ENCODE measurements around the gene SSC5D. TPM values are rescaled to one million over a fixed set of nuclear protein-coding genes. Genes with fewer than 3 reads are reported as not detected.
A peak's percentile ranks its signal among the peaks of the same experiment; 100 is the strongest.

Gene SSC5D
- total RNA-seq, 2 experiments from 2014 or later: 0.15 to 0.18 TPM

DNA sequence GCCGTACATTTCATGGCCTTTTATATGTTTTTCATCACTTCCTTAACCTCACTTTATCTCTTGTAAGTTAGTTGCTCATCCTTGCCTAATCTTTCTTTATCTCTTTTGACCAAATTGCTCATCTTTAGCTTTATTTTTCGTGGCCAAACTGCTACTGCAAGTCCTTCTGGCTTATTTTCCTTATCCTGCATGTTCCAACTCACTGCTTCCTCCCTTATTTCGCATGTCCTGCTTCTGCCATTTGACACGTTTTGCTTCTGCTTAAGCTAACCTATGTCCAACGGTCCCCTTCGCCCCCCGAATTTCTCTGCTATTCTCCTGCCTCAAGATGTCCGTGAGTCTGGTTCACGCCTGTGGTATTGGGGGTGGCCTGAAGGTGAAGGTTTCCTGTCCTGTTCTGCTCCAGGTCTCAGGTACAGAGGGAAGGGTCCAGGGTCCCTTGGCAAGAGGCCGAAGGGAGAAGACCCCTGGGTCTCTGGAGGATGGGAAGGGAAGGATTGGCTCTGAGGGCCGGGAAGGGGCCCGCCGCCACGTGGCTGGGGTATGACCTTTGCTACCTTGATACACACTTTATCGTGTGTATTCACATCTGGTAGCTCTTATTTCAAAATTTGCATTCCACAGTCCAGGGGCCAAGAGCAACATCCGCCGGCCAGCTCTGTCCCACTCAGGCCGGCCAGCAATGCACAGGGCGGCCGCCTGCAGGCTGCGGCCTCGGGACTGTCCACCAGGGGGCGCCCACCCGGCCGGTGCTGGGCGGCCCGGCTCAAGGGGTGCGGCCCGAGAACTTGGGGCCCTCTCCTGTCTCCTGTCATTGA is 20.8 kb upstream of the SSC5D start:
- peaks cover 2% of the 10 kb centered on the region for H3K27me3 Mint-ChIP-seq
- peak; percentile 73 for DNase-seq
- no peak overlapping the region for H3K27ac Mint-ChIP-seq
- no peaks in the 10 kb centered on the region for H3K9me3 Mint-ChIP-seq
- no peak overlapping the region for H3K4me3 Mint-ChIP-seq
- ChIA-PET POLR2A (interaction anchor here (0.9 to 1.9 kb wide), 3 partner anchors 9 to 37 kb away, joined by 3 to 6 read pairs (median 4); partner anchors contain the start of gene ZNF628), CTCF (interaction anchor here (0.6 to 4.0 kb wide), 24 partner anchors 8 to 350 kb away, joined by 3 to 63 read pairs (median 4); partner anchors contain the start of genes NAT14, PPP1R12C, TMEM238 and ZNF628)
- H3K36me3 Mint-ChIP-seq (ENCODE audit: low read depth): no peaks in the 10 kb centered on the region
- H3K4me1 Mint-ChIP-seq: peaks cover 6% of the 10 kb centered on the region

DNA sequence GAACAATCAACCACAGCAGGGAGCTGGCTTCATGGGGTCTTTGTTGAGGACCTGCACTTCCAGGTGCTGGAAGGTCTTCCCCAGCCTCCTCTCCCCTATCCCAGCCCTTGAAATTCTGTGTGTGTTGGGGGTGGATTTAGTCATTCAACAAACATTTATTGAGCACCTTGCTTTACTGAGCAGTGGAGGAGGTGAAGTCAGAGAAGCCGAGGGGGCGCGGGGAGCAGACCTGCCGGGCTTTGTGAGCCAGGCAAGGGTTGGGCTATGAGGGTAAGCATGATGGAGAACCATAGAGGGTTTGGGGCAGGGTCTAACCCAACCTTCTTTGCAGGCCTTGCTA is 20.2 kb upstream of the SSC5D start:
- Mint-ChIP-seq H3K27ac (no peak overlapping the region), H3K27me3 (peaks cover 2% of the 10 kb centered on the region), H3K4me3 (no peak overlapping the region), H3K4me1 (peaks cover 6% of the 10 kb centered on the region), H3K36me3 (ENCODE audit: low read depth) (no peaks in the 10 kb centered on the region), H3K9me3 (no peaks in the 10 kb centered on the region)
- ChIA-PET POLR2A (interaction anchor here (0.9 kb wide), 1 partner anchor 36 kb away, joined by 3 read pairs; no protein-coding TSS in a partner anchor), CTCF (interaction anchor here (0.6 to 4.0 kb wide), 14 partner anchors 9 to 327 kb away, joined by 3 to 63 read pairs (median 6); partner anchors contain the start of genes NAT14 and ZNF628)
- no peak for DNase-seq

DNA sequence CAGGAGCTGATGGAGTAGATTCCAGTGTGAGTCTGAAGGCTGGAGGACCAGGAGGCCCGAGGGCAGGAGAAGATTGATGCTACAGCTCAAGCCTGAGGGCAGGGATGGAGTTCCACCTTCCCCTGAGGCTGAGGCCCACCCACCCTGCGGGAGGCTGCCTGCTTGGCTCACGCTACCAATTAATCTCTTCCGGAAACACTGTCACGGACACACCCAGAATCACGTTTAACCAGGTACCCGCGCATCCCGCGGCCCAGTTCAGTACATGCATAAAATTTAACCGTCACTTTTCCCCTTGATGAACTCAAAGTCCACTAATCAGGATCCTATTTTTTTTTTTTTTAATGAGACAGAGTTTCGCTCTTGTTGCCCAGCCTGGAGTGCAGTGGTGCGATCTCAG is 17.0 kb upstream of the SSC5D start:
- no peaks in the 10 kb centered on the region for H3K27me3 Mint-ChIP-seq
- H3K4me1 Mint-ChIP-seq: peaks cover 14% of the 10 kb centered on the region
- no peaks in the 10 kb centered on the region for H3K9me3 Mint-ChIP-seq
- CTCF ChIA-PET: interaction anchor here (0.8 kb wide), 1 partner anchor 10 kb away, joined by 3 read pairs; the partner anchor contains the start of gene ISOC2
- no peaks in the 10 kb centered on the region for H3K36me3 Mint-ChIP-seq (ENCODE audit: low read depth)
- no peak overlapping the region for H3K4me3 Mint-ChIP-seq
- no peak overlapping the region for H3K27ac Mint-ChIP-seq
- no peak for DNase-seq
- POLR2A ChIA-PET: no interaction called here

DNA sequence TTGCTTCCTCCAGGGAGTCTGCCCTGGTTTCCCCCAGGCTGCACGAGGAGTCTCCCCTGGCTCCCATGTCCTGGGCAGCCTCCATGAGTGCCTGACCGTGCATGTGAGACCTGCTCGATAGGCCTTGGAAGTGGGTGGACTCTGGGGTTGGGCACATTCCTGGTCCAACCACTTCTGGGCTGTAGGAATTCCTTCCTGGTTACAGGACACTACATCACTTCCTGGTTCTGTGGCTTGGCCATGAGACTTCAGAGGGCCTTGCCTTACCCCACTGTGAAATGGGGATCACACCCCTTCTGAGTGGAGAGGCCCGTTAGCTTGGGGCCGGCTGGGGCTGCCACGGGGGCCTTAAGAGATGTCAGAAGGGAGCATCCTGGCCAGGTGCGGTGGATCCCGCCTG is 15.8 kb upstream of the SSC5D start:
- H3K9me3 Mint-ChIP-seq: no peaks in the 10 kb centered on the region
- H3K36me3 Mint-ChIP-seq (ENCODE audit: low read depth): no peaks in the 10 kb centered on the region
- CTCF ChIA-PET: interaction anchor here (2.7 kb wide), 1 partner anchor 32 kb away, joined by 14 read pairs; no protein-coding TSS in a partner anchor
- peaks cover 16% of the 10 kb centered on the region for H3K4me1 Mint-ChIP-seq
- no peak for DNase-seq
- POLR2A ChIA-PET: no interaction called here
- H3K27ac Mint-ChIP-seq: no peak overlapping the region
- H3K27me3 Mint-ChIP-seq: no peaks in the 10 kb centered on the region
- H3K4me3 Mint-ChIP-seq: no peak overlapping the region

DNA sequence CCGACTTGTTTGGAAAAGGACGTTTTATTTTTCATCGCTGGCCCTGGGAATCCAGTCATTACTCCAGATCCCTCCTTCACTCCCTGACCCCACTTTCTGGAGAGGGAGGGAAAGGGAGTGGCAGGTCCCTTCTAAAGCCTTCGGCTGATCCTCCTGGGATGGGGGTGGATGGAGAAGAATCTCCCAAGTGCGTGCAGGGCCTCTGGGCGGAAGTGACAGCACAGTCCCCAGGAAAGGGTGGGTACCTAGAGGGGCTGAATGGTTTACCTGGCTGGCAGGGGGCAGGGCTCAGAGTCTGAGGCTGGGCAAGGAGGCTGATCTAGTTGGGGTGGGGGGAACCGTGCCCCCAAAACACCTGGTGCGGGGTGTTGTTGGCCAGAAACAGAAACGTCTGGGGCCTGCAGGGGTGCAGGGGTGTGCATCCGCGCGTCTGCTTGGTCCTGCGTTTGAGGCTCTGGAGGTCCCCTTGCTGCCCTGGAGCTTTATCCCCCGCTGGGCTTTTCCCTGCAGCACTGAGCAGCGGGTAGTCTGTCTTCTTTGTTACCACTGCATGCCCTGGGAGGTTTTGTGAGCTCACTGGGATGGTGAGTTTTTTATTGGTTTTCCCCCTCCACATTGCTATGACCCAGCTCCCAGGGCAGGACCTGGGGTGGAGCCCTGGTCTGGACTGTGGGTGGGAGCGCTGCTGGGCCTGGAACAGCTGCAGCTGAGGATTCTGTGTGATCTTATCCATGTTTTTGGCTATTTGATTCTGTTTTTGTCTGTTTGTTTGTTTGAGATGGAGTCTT is 14.8 kb upstream of the SSC5D start:
- no peaks in the 10 kb centered on the region for H3K36me3 Mint-ChIP-seq (ENCODE audit: low read depth)
- H3K9me3 Mint-ChIP-seq: no peaks in the 10 kb centered on the region
- H3K4me3 Mint-ChIP-seq: no peak overlapping the region
- POLR2A ChIA-PET: interaction anchor here (1.3 to 1.7 kb wide), 2 partner anchors 30 to 66 kb away, joined by 3 to 4 read pairs; partner anchors contain the start of gene UBE2S
- peaks cover 20% of the 10 kb centered on the region for H3K4me1 Mint-ChIP-seq
- no peak overlapping the region for H3K27ac Mint-ChIP-seq
- CTCF ChIA-PET: interaction anchor here (0.6 to 2.7 kb wide), 3 partner anchors 11 to 170 kb away, joined by 3 to 14 read pairs (median 3); partner anchors contain the start of gene NAT14
- H3K27me3 Mint-ChIP-seq: no peaks in the 10 kb centered on the region
- DNase-seq: no peak

DNA sequence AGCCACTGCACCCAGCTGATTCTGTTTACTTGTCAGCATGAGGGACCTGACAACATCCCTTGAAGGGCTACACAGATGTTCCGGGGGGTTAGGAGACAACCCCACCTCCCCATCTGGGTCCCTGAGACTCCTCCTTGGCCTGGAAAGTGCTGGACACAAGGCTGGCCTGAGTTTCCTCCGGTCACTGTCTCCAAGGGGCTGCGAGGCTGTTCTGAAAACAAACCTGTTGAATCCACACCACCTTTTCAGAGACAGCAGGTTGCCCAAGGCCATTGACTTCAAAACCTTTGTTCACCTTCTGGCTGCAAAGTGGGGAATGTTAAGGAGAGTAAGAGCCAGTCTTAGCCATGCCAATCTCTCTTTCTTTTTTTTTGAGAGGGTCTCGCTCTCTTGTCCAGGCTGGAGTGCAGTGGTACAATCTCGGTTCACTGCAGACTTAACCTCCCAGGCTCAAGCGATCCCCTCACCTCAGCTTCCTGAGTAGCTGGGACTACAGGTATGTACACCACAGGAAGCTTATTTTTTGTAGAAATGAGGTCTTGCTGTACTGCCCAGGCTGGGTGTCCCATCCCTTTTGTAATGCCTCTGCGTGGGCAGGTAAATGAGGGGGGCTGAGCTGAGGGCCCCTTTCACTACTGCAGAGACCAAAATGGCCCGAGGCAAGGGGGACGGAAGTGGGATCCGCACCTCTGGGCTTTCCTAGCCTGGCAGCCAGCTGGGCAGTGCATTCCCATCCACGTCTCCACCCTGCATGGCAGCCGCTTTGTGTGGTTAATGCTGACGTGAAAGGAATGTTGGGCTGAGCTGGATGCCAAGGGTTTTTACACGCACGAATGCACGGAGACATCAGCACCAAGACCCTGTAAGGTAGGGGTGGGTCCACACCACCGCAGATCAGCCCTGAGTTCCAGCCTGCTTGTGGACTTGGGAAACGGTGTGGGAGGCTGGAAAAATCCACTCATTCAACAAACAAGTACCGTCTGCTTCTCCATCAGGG is 13.7 kb upstream of the SSC5D start:
- Mint-ChIP-seq H3K4me1 (peaks cover 31% of the 10 kb centered on the region), H3K36me3 (ENCODE audit: low read depth) (no peaks in the 10 kb centered on the region), H3K9me3 (no peaks in the 10 kb centered on the region)

DNA sequence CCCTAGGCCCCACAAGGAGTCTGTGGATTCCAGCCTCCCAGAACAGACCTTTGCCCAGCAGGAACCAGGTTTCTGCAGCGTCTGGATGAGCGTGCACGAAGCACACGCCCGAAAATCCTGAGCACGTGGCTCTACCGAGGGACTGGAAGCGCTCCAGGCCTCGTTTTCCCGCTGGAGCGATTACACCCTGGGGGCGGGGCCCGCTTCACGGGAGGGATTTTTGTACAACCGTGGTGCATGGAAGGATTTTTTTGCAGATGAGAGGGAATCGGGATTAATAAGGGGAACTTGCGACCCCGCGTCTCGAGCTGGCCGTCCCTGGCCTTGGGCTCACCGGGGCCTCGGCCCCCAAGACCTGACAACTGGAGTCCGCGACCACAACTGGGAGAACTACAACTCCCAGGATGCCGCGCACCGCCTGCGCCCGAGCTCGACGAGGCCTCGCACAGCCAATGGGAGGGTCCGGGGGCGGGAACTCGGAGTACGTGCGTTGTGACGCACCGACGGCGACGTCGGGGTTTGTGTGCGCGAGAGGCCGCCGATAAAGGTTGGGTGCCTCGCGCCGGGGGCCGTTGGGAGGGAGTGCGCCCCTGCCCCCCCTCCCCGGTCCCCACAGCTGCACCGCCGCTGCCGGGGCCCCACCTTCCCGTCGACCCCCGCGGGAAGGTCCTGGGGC is 12.0 kb upstream of the SSC5D start, which contains the start of gene ZNF628:
Gene ZNF628, plus strand, starts transcription at position 518 of the 676 bp plus-strand sequence. CDS start 3,294 bp downstream, outside the sequence.
- Mint-ChIP-seq H3K36me3 (ENCODE audit: low read depth) (peaks cover 3% of the 10 kb centered on the region), H3K27ac (peak within 1 kb of the TSS; percentile 86), H3K9me3 (no peaks in the 10 kb centered on the region), H3K4me1 (peaks cover 36% of the 10 kb centered on the region), H3K27me3 (no peaks in the 10 kb centered on the region), H3K4me3 (peak within 1 kb of the TSS; percentile 90)
- POLR2A ChIA-PET: interaction anchor here (0.5 to 2.1 kb wide), 20 partner anchors 10 to 387 kb away, joined by 3 to 24 read pairs (median 4); partner anchors contain the start of genes FIZ1, ISOC2, NAT14 and TMEM238
- CTCF ChIA-PET: interaction anchor here (0.6 to 3.5 kb wide), 13 partner anchors 9 to 184 kb away, joined by 3 to 40 read pairs (median 5); partner anchors contain the start of genes ISOC2, KMT5C, NAT14 and ZNF581
- peak; percentile 98 for DNase-seq

More for the DNA sequence above, 13.7 kb upstream of the SSC5D start:
- Mint-ChIP-seq H3K4me3 (no peak overlapping the region), H3K27me3 (no peaks in the 10 kb centered on the region), H3K27ac (no peak overlapping the region)
- DNase-seq: no peak
- CTCF ChIA-PET: interaction anchor here (0.7 to 2.7 kb wide), 2 partner anchors 10 to 29 kb away, joined by 3 to 14 read pairs; partner anchors contain the start of gene NAT14
- POLR2A ChIA-PET: interaction anchor here (1.3 to 1.7 kb wide), 2 partner anchors 29 to 67 kb away, joined by 3 to 4 read pairs; partner anchors contain the start of gene UBE2S

DNA sequence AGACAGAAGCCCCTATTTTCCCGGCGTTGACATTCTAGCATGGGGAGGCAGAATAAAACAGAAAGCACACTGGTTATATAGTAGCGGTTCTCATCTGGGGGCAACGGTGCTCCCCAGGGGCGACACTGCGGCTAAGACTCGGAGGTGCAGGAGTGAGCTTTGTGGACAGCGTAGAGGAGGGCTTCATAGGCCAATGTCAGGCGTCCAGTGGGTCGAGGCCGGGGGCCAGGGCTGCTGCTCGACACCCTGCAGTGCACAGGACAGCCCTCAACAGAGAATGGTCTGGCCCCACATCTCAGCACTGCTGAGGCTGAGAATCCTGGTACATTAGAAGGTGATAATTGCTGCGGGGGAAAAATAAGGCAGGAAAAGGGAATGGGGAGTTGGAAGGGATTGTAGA is 10.3 kb upstream of the SSC5D start:
- Mint-ChIP-seq H3K27ac (no peak overlapping the region), H3K27me3 (no peaks in the 10 kb centered on the region), H3K4me1 (peaks cover 36% of the 10 kb centered on the region)

DNA sequence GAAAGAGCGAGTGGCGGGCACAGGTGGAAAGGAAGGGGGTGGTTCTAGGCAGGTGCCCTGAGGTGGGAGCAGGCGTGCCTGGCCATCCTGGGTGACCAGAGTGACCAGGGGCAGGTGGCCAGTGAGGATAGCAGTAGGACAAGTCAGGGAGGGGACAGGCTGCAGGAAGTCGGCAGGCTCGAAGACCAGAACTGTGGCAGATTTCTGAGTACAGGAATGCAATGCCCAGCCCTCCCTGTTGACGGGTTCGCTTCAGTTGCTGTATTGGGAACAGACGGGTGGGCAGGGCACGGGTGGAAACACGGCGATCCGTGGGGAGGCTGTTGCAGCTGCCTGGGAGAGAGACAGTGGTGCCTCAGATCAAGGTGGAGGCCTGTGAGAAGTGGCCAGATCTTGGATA is 9.9 kb upstream of the SSC5D start:
- ChIA-PET CTCF (interaction anchor here (3.5 kb wide), 1 partner anchor 11 kb away, joined by 40 read pairs; no protein-coding TSS in a partner anchor), POLR2A (no interaction called here)
- Mint-ChIP-seq H3K9me3 (no peaks in the 10 kb centered on the region), H3K36me3 (ENCODE audit: low read depth) (peaks cover 3% of the 10 kb centered on the region), H3K4me1 (peaks cover 36% of the 10 kb centered on the region), H3K4me3 (peak overlapping the region; percentile 90), H3K27me3 (no peaks in the 10 kb centered on the region), H3K27ac (no peak overlapping the region)
- DNase-seq: no peak

More for the DNA sequence above, 10.3 kb upstream of the SSC5D start:
- no peak for DNase-seq
- CTCF ChIA-PET: interaction anchor here (2.3 to 3.5 kb wide), 2 partner anchors 11 to 26 kb away, joined by 38 to 40 read pairs; no protein-coding TSS in a partner anchor
- Mint-ChIP-seq H3K9me3 (no peaks in the 10 kb centered on the region), H3K36me3 (ENCODE audit: low read depth) (peaks cover 3% of the 10 kb centered on the region), H3K4me3 (peak overlapping the region; percentile 90)
- POLR2A ChIA-PET: interaction anchor here (1.4 kb wide), 1 partner anchor 12 kb away, joined by 3 read pairs; no protein-coding TSS in a partner anchor

DNA sequence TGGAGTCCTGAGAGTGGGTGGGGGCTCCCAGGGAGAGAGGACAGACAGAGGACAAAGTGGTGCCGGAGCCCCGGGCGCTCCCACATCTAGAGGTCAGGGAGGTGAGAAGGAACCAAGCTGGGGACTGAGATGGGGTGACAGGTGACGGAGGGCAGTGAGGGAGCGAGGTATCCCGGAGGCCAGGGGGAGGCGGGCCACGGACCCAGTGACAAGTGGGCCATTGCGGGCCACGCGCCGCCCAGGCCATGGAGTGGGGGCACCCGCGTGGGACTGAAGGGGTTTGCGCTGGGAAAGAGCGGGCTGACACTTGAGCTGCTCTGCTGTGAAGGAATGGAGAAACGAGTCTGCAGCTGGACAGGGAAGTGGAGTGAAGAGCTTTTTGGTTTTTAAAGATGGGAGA is 9.2 kb upstream of the SSC5D start:
- Mint-ChIP-seq H3K27me3 (no peaks in the 10 kb centered on the region), H3K4me3 (peak overlapping the region; percentile 56), H3K4me1 (peaks cover 36% of the 10 kb centered on the region), H3K27ac (no peak overlapping the region), H3K9me3 (no peaks in the 10 kb centered on the region), H3K36me3 (ENCODE audit: low read depth) (peaks cover 6% of the 10 kb centered on the region)
- CTCF ChIA-PET: interaction anchor here (3.5 kb wide), 1 partner anchor 12 kb away, joined by 40 read pairs; no protein-coding TSS in a partner anchor
- POLR2A ChIA-PET: no interaction called here
- DNase-seq: no peak
